A549 (cell line): ENCODE data around the gene RNMT. TPM values are rescaled to one million over a fixed set of nuclear protein-coding genes. Genes with fewer than 3 reads are reported as not detected.

ENCODE experiments used
- ATAC-seq, 2 experiments: fragments of 200-7000 bp in 1 of 2; fragments of >200 bp in 1 of 2; cut with Nextera tagmentation in 1 of 2; cut with Tn5 transposase in 1 of 2; 3 replicates each; pipeline versions ENCODE4 v1.8.0 to v1.9.1; 2018 to 2020; ENCODE audit warnings: mild to moderate bottlenecking in 1 of 2, moderate library complexity in 1 of 2
- CTCF ChIA-PET: fragments of 300-600 bp; sonication (Branson Sonifier 250); formaldehyde crosslinking; extraction: SDS; loops from one replicate; lab custom pipeline; 2021; ENCODE audit warnings: antibody characterized with exemption, inconsistent platforms; lab: Yijun Ruan, JAX
- POLR2A ChIA-PET: fragments of 350-600 bp; formaldehyde crosslinking; extraction: SDS; loops from one replicate; lab custom pipeline; 2021; ENCODE audit warnings: antibody characterized with exemption, inconsistent platforms; lab: Yijun Ruan, JAX
- DNase-seq, 2 experiments: peaks; one replicate each; pipeline versions ENCODE4 v3.0.0 to v3.0.0-alpha.2; 2011 to 2016; ENCODE audit warnings: low read depth in 1 of 2, low spot score in 1 of 2
- FAIRE-seq: peaks from 2 replicates; lab custom pipeline; 2011; peaks lifted over from hg19 to GRCh38; lab: Jason Lieb, UNC
- H3K27ac ChIP-seq, 2 experiments: fragments of >200 bp; sonication (Bioruptor Twin); formaldehyde crosslinking; 3 replicates each; pipeline ENCODE4 v1.5.1; 2016 to 2017
- H3K4me1 ChIP-seq: fragments of >200 bp; sonication (Bioruptor Twin); formaldehyde crosslinking; 3 replicates; pipeline ENCODE4 v1.6.1; 2016
- H3K4me2 ChIP-seq: fragments of >200 bp; sonication (Bioruptor Twin); formaldehyde crosslinking; 3 replicates; pipeline ENCODE4 v1.6.1; 2016
- H3K4me3 ChIP-seq: fragments of >200 bp; sonication (Bioruptor Twin); formaldehyde crosslinking; 3 replicates; pipeline ENCODE4 v1.5.1; 2016
- H3K9me3 ChIP-seq: fragments of >200 bp; sonication (Bioruptor Twin); formaldehyde crosslinking; 3 replicates; pipeline ENCODE4 v1.6.1; 2016
- BCL3 ChIP-seq: fragments of >200 bp; sonication (Bioruptor Twin); formaldehyde crosslinking; IDR thresholded peaks from 3 replicates; pipeline ENCODE4 v1.6.1; 2016
- CBX8 ChIP-seq: fragments of 200-600 bp; sonication (generic); IDR thresholded peaks from 2 replicates; pipeline ENCODE4 v1.6.1; 2016
- CHD2 ChIP-seq: fragments of 150-350 bp; IDR thresholded peaks from 2 replicates; pipeline ENCODE4 v1.6.1; 2014; ENCODE audit warnings: low read length; ENCODE audit not compliant: partially characterized antibody
- CTCF ChIP-seq: fragments of >200 bp; sonication (Bioruptor Twin); formaldehyde crosslinking; IDR thresholded peaks from 3 replicates; pipeline ENCODE4 v1.5.1; 2016
- E2F6 ChIP-seq: IDR thresholded peaks from 2 replicates; pipeline ENCODE4 v1.6.1; 2012; ENCODE audit warnings: low read depth, borderline replicate concordance
- EHF ChIP-seq: fragments of 250-450 bp; sonication (Bioruptor Pico); IDR thresholded peaks from 2 replicates; pipeline ENCODE4 v1.5.0; 2020; ENCODE audit warnings: mild to moderate bottlenecking
- EHMT2 ChIP-seq: fragments of 200-600 bp; sonication (generic); IDR thresholded peaks from 2 replicates; pipeline ENCODE4 v1.6.1; 2016; ENCODE audit warnings: antibody characterized with exemption, low read depth, mild to moderate bottlenecking, moderate library complexity
- EP300 ChIP-seq, 2 experiments: fragments of >200 bp; sonication (Bioruptor Twin); formaldehyde crosslinking; IDR thresholded peaks; 2 replicates in 1 of 2; 3 replicates in 1 of 2; pipeline ENCODE4 v1.6.1; 2016 to 2017
- ESRRA ChIP-seq: fragments of 150-350 bp; IDR thresholded peaks from 2 replicates; pipeline ENCODE4 v1.6.1; 2014; ENCODE audit warnings: mild to moderate bottlenecking, low read length, borderline replicate concordance
- FOSB ChIP-seq: fragments of 250-450 bp; sonication (Bioruptor Pico); IDR thresholded peaks from 2 replicates; pipeline ENCODE4 v1.5.0; 2020; ENCODE audit warnings: mild to moderate bottlenecking, moderate library complexity
- HOXA7 ChIP-seq: fragments of 250-450 bp; sonication (Bioruptor Pico); IDR thresholded peaks from 2 replicates; pipeline ENCODE4 v1.5.0; 2020; ENCODE audit warnings: mild to moderate bottlenecking, moderate library complexity
- HOXB13 ChIP-seq: fragments of 250-450 bp; sonication (Bioruptor Pico); IDR thresholded peaks from 2 replicates; pipeline ENCODE4 v1.5.0; 2020; ENCODE audit warnings: low read depth, mild to moderate bottlenecking, moderate library complexity
- JUN ChIP-seq, 2 experiments: fragments of >200 bp; sonication (Bioruptor Twin); formaldehyde crosslinking; IDR thresholded peaks; 2 replicates in 1 of 2; 3 replicates in 1 of 2; pipeline ENCODE4 v1.6.1; 2016 to 2017
- JUNB ChIP-seq: fragments of >200 bp; sonication (Bioruptor Twin); formaldehyde crosslinking; IDR thresholded peaks from 2 replicates; pipeline ENCODE4 v1.6.1; 2016
- KDM1A ChIP-seq: fragments of 200-600 bp; sonication (generic); IDR thresholded peaks from 2 replicates; pipeline ENCODE4 v1.6.1; 2016; ENCODE audit warnings: low read depth, mild to moderate bottlenecking
- KDM5A ChIP-seq: fragments of 200-600 bp; sonication (generic); IDR thresholded peaks from 2 replicates; pipeline ENCODE4 v1.6.1; 2016; ENCODE audit warnings: antibody characterized with exemption, mild to moderate bottlenecking
- MYC ChIP-seq: IDR thresholded peaks from 2 replicates; pipeline ENCODE4 v1.6.1; 2012; ENCODE audit warnings: mild to moderate bottlenecking, inconsistent platforms, low read length, improper control_type of control experiment, borderline replicate concordance
- NPAS2 ChIP-seq: fragments of 250-450 bp; sonication (Bioruptor Pico); IDR thresholded peaks from 2 replicates; pipeline ENCODE4 v1.8.0; 2022; ENCODE audit warnings: mild to moderate bottlenecking, moderate library complexity, borderline replicate concordance
- NR3C1 ChIP-seq: fragments of >200 bp; sonication (Bioruptor Twin); formaldehyde crosslinking; IDR thresholded peaks from 3 replicates; pipeline ENCODE4 v1.6.1; 2017
- POLR2A ChIP-seq: IDR thresholded peaks from 2 replicates; pipeline ENCODE4 v1.6.1; 2012; ENCODE audit warnings: mild to moderate bottlenecking, low read length
- RNF2 ChIP-seq: fragments of 200-600 bp; sonication (generic); IDR thresholded peaks from 2 replicates; pipeline ENCODE4 v1.6.1; 2016; ENCODE audit warnings: low read depth, mild to moderate bottlenecking, antibody characterized with exemption, moderate library complexity, borderline replicate concordance
- SREBF2 ChIP-seq: fragments of 450-650 bp; IDR thresholded peaks from 2 replicates; pipeline ENCODE4 v1.6.1; 2014; ENCODE audit warnings: mild to moderate bottlenecking, moderate library complexity
- TP53 ChIP-seq: fragments of 250-450 bp; sonication (Bioruptor Pico); IDR thresholded peaks from 2 replicates; pipeline ENCODE4 v1.5.0; 2021; ENCODE audit warnings: mild to moderate bottlenecking, moderate library complexity
- ZC3H11A ChIP-seq: fragments of 450-650 bp; IDR thresholded peaks from 2 replicates; pipeline ENCODE4 v1.6.1; 2014; ENCODE audit warnings: antibody characterized with exemption, mild to moderate bottlenecking
- ZFP36 ChIP-seq: fragments of 450-650 bp; IDR thresholded peaks from 2 replicates; pipeline ENCODE4 v1.6.1; 2014; ENCODE audit warnings: borderline replicate concordance; ENCODE audit not compliant: partially characterized antibody
- WGBS: methylation state at CpG from one replicate; pipeline ENCODE4 v1.1.6; 2017; ENCODE audit errors: missing lambda C conversion rate; 5-methylcytosine and 5-hydroxymethylcytosine counted together
- polyA plus RNA-seq, 4 experiments: library from polyadenylated mRNA; depleted of rRNA in 3 of 4; stranded (reverse); fragments of >200 nt; fragmentation: RNase III in 1 of 4; extraction: RNeasy Plus Mini Kit Qiagen cat#74134 plus additional on column Dnase treatment in 1 of 4; gene quantifications; 2 replicates in 3 of 4; 3 replicates in 1 of 4; pipeline ENCODE4 v1.2.3, GENCODE V29; 2011 to 2017

The RNMT gene
- polyA plus RNA-seq, 2 of the 4 experiments (the other 2 are of a cell fraction): 16.7 to 25.5 TPM

- TF ChIP-seq EHF: no peak
- TF ChIP-seq SREBF2: no peak
- TF ChIP-seq EHMT2: no peak
- no peak for TF ChIP-seq NPAS2 (CRISPR knock-in tag)
These were observed 29.5 kb upstream of the RNMT start (continued) for GRCh38 chr18:13696961-13697360.

GRCh38 chr18:13700153-13700552 lies 26.3 kb upstream of the RNMT start:
- WGBS: 100% methylated on average over 1 of the region's 1 CpG
- POLR2A ChIA-PET: no interaction called here
- H3K4me2 ChIP-seq: no peak overlapping the region
- no peaks in the 10 kb centered on the region for H3K4me1 ChIP-seq
- CTCF ChIA-PET: interaction anchor here (1.0 kb wide), 1 partner anchor 9 kb away, joined by 3 read pairs; no protein-coding TSS in a partner anchor
- no peak overlapping the region for H3K4me3 ChIP-seq
- no peak for TF ChIP-seq JUNB
- TF ChIP-seq ZFP36: no peak
- no peak for TF ChIP-seq BCL3
- TF ChIP-seq TP53 (CRISPR knock-in tag): no peak
- no peak for TF ChIP-seq EP300 (IDR thresholded peaks at IDR 0.05)
- TF ChIP-seq POLR2A: no peak
- no peak for TF ChIP-seq CTCF
- TF ChIP-seq JUN (IDR thresholded peaks at IDR 0.05): no peak
- no peak for TF ChIP-seq ZC3H11A
- TF ChIP-seq CHD2: no peak
- TF ChIP-seq KDM1A: no peak
- TF ChIP-seq NR3C1: no peak
- no peak for TF ChIP-seq RNF2
- TF ChIP-seq, all 56 proteins: peak for 0
- FAIRE-seq (no peak), DNase-seq (no peak), ATAC-seq (no peak)
- peaks cover 11% of the 10 kb centered on the region; the same call in 2 of the 3 replicates for H3K9me3 ChIP-seq
- no peak overlapping the region for H3K27ac ChIP-seq

GRCh38 chr18:13703899-13704298 lies 22.6 kb upstream of the RNMT start:
- H3K4me3 ChIP-seq: no peak overlapping the region
- no peak for ATAC-seq
- WGBS: 91% methylated on average over 1 of the region's 1 CpG
- no peak for FAIRE-seq
- H3K4me2 ChIP-seq: no peak overlapping the region
- CTCF ChIA-PET: no interaction called here
- DNase-seq: peak in 1 of 2 experiments; percentile 37
- POLR2A ChIA-PET: no interaction called here
- TF ChIP-seq ZFP36: peak; percentile 82
- TF ChIP-seq CBX8: no peak
- no peak for TF ChIP-seq E2F6
- no peak overlapping the region for H3K27ac ChIP-seq
- H3K4me1 ChIP-seq: no peaks in the 10 kb centered on the region
- peaks cover 11% of the 10 kb centered on the region; the same call in 2 of the 3 replicates for H3K9me3 ChIP-seq

- Histone ChIP-seq H3K4me3 (no peak overlapping the region), H3K4me2 (no peak overlapping the region), H3K4me1 (no peaks in the 10 kb centered on the region), H3K27ac (no peak overlapping the region), H3K9me3 (no peaks in the 10 kb centered on the region)
- WGBS: 72% methylated on average over 6 of the region's 6 CpGs
- ChIA-PET CTCF (interaction anchor here (0.8 kb wide), 1 partner anchor 16 kb away, joined by 3 read pairs; no protein-coding TSS in a partner anchor), POLR2A (no interaction called here)
- no peak for FAIRE-seq
- no peak for ATAC-seq
- TF ChIP-seq ESRRA (no peak), FOSB (CRISPR knock-in tag) (no peak), NPAS2 (CRISPR knock-in tag) (no peak), HOXB13 (CRISPR knock-in tag) (no peak), BCL3 (no peak), MYC (no peak), HOXA7 (CRISPR knock-in tag) (no peak), KDM5A (no peak)
- peak in 1 of 2 experiments; percentile 14 for DNase-seq
These were observed 16.1 kb upstream of the RNMT start for GRCh38 chr18:13710414-13710831.
